DMS53 (cell line): ENCODE measurements around the gene AKR1C2.
A peak's percentile ranks its signal among the peaks of the same experiment; 100 is the strongest.
"Not testable (repeated sequence)": the region's sequence is repeated elsewhere in the genome, so short reads cannot be mapped to it uniquely, and the experiment has no call there.

Source experiments
- DNase-seq: peaks from one replicate; lab custom pipeline; 2025; lab: John Stamatoyannopoulos, UW

The AKR1C2 gene

GRCh38 chr10:4956955-4957645 lies 46.6 kb downstream of the AKR1C2 start:
- DNase-seq, result peak; percentile 33

GRCh38 chr10:4956088-4956487 lies 47.6 kb downstream of the AKR1C2 start:
- DNase-seq, result not testable (repeated sequence)

- no peak for DNase-seq
These were observed 50.3 kb downstream of the AKR1C2 start for GRCh38 chr10:4953405-4953804.

DNA sequence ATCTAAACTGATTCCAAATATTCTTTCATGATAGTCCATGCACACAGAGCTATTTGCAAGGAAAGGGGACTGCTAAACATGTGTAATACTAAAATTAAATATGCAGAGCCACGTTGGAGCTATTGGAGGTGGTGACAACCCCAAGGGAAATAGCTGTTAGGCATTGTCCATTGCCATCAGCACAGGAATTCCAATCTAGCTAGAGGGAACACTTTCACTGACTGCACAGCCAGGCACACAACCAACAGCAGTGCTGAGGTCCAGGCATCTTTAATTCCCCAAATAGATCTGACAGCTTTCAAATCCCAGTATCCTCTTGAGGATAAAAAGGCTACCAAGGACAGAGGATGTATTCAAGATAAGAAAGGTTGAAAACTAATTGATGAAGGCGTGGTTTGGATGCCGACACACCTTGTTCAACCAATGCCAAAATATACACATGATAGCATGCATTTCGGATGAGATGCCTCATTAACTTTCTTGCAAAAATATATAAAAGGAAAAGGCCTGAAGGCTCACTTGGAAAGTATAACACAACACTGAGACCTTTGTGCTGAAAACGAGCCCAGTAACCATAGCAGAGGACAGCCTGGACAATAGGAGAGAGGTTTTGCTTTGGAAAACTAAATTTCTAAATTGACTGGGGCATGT lies 52.0 kb downstream of the AKR1C2 start:
- not testable (repeated sequence) for DNase-seq

DNA sequence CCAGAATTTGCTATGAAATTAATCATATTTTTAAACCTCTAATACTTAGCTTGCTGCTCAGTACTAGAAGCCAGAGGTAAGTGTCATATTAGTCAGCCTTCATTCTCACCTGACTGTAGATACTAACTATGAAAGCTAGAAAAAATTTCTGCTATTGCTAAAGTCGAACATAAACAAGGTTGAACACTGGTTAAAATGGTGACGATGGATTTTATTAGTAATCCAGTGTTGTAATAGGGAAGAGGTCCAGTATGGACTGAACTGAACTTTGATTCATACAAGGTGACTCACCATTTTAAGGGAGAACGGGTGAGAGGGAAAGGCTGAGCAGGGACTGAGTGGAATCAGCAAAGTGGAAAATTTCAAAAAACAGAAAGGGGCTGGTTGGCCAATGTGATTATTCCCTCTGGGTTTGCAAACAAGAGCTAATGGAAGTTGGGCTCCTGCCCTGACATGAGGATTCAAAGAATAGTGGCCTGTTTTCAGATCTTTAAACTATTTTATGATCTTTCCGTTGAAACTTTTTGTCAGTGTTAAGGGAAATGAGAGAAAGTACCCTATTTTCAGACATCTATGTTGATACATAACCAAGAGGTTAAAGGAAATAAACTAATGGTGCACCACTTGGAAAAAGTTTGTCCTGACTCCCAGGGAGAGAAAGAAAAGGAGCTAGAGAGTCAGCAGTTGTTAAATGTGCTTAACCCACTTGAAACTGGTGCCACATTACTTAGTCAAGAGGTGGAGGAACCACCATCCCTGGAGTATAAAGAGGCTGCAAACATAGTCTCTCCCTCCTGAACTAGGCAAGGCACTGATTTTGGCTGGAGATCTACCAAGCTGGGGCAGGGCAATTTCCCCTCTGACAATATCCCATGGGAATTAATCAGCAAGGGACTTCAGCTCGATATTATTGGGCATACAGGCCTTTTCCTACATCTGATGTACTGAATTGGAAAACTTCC lies 55.7 kb downstream of the AKR1C2 start:
- peak; percentile 30 for DNase-seq

GRCh38 chr10:4947039-4947634 lies 56.5 kb downstream of the AKR1C2 start:
- DNase-seq, result no peak

GRCh38 chr10:4945766-4946717 lies 57.6 kb downstream of the AKR1C2 start:
- no peak for DNase-seq

GRCh38 chr10:4944841-4945240 lies 58.8 kb downstream of the AKR1C2 start:
- no peak for DNase-seq

DNA sequence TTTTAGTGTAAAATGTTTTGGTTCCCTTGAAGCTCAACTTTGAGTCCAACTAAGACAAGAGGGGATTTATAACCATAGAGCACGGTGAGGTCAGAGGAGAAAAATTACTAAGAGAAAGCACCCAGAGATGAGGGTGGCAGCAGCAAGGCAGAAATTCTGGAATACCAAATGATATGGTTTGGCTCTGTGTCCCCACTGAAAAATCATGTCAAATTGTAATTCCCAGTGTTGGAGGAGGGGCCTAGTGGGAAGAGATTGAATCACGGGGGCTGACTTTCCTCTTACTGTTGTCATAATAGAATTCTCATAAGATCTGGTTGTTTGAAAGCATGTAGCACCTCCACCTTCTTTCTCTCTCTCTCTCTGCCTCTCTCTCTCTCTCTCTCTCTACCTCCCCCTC lies 59.8 kb downstream of the AKR1C2 start:
- no peak for DNase-seq

- not testable (repeated sequence) for DNase-seq
These were observed 60.2 kb downstream of the AKR1C2 start for GRCh38 chr10:4943416-4943815.

DNA sequence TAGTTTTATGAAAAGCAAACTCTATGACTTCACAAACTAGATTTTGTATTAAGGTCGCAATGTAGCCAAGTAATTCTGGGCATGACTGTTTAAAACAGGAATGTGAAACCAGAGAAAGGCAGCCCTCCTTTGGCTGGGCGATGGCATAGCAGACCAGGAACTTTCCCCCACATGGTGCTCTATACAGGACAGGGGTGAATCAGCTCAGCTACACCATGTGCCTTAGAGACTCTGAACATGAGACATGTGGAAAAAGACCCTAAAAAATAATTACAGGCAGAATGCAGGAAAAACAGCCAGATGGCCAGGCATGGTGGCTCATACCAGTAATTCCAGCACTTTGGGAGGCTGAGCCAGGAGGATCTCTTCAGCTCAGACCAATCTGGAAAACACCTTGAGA lies 60.7 kb downstream of the AKR1C2 start:
- not testable (repeated sequence) for DNase-seq

GRCh38 chr10:4941540-4942330 lies 61.9 kb downstream of the AKR1C2 start:
- DNase-seq, result peak; percentile 51

DNA sequence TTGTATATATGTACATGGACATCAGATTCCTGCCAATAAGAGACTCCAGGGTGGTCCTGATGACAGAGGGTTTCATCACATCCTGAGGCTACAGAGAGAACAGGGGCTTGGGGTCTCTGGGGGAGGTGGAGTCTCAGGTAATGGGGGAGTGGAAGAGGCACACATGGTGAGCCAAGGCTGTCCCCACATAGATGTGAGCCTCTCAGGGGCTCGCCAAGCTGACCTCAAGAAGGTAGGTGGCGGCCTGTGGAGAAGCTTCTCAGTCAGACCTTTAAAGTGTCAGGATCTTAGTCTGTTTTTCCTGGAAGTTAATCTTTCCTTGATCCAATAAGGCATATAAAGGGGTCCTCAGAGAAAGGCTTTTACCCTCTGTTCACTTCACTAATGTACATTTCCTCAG lies 62.7 kb downstream of the AKR1C2 start:
- DNase-seq, result not testable (repeated sequence)

GRCh38 chr10:4940073-4940428 lies 63.6 kb downstream of the AKR1C2 start:
- not testable (repeated sequence) for DNase-seq

DNA sequence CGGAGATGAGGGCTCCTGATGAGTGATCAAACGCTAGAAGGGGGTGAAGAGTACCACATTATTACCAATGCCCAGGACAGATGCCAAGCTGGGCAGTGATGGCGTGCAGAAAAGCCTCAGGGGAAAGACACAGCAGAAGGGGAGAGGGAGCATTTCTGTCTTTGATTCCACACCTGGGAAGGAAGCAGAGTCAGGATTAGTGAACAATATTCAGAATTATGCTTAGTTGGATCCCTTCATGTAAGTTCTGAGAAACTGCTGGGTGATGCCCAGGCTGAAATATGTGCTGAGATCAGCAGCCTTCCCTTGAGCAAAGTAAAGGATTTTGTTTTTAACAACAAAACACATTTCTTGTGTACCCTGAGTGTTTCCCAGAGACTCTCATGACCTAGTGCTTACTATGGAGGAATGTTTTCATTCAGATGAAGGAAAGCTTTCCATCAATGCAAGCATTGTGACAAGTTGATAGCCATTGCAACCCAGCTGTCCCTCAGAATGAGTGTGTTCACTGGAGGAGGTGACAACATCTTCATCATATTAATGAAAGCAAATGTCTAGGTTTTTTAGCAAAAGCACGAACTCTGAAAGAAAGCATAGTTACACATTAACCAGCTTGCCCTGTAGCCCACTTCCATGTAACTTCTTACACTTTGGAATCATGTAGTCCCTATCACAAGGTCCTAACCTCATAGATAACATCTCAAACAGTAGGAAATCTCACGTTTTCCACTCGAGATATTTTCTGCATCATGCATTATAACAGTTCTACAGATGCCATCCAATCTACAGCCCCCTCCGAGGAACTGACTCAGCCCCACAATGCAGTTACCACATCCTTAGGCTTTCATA lies 64.2 kb downstream of the AKR1C2 start:
- DNase-seq, result no peak
